GM18502 (cell line): ENCODE results near the gene MICAL3.

ENCODE experiments used
- ATAC-seq: cut with Tn5 transposase; IDR thresholded peaks from one replicate; pipeline ENCODE4 v1.9.1; 2021; ENCODE audit warnings: mild to moderate bottlenecking; ENCODE audit not compliant: unreplicated experiment, poor library complexity

MICAL3 gene

GRCh38 chr22:17830043-17830961 is 194.1 kb downstream of the MICAL3 start:
- peak; percentile 63 for ATAC-seq

GRCh38 chr22:17829695-17830042 is 194.7 kb downstream of the MICAL3 start:
- no peak for ATAC-seq

GRCh38 chr22:17828502-17829080 is 195.8 kb downstream of the MICAL3 start:
- no peak for ATAC-seq

GRCh38 chr22:17827466-17827865 is 196.9 kb downstream of the MICAL3 start:
- ATAC-seq = no peak

- no peak for ATAC-seq
Observed at GRCh38 chr22:17825876-17826550, 198.3 kb downstream of the MICAL3 start.

GRCh38 chr22:17824457-17824856 is 199.9 kb downstream of the MICAL3 start:
- no peak for ATAC-seq

GRCh38 chr22:17823964-17824363 is 200.4 kb downstream of the MICAL3 start:
- ATAC-seq = no peak

- ATAC-seq = no peak
Observed at GRCh38 chr22:17823226-17823625, 201.1 kb downstream of the MICAL3 start.

- no peak for ATAC-seq
Observed at GRCh38 chr22:17822087-17822486, 202.3 kb downstream of the MICAL3 start.

- no peak for ATAC-seq
Observed at GRCh38 chr22:17820879-17821439, 203.4 kb downstream of the MICAL3 start.

- no peak for ATAC-seq
Observed at GRCh38 chr22:17818649-17819048, 205.7 kb downstream of the MICAL3 start.

GRCh38 chr22:17818180-17818579 is 206.2 kb downstream of the MICAL3 start:
- ATAC-seq = no peak

GRCh38 chr22:17817511-17818065 is 206.8 kb downstream of the MICAL3 start:
- ATAC-seq = no peak

- ATAC-seq = no peak
Observed at GRCh38 chr22:17817079-17817478, 207.3 kb downstream of the MICAL3 start.

- no peak for ATAC-seq
Observed at GRCh38 chr22:17816649-17817048, 207.7 kb downstream of the MICAL3 start.

GRCh38 chr22:17815703-17816254 is 208.6 kb downstream of the MICAL3 start:
- no peak for ATAC-seq

GRCh38 chr22:17814830-17815229 is 209.5 kb downstream of the MICAL3 start:
- ATAC-seq = no peak

- no peak for ATAC-seq
Observed at GRCh38 chr22:17814084-17814483, 210.3 kb downstream of the MICAL3 start.

- no peak for ATAC-seq
Observed at GRCh38 chr22:17811119-17811518, 213.2 kb downstream of the MICAL3 start.

- no peak for ATAC-seq
Observed at GRCh38 chr22:17810570-17811116, 213.7 kb downstream of the MICAL3 start.
